Endothelial cell of umbilical vein (primary cell): ENCODE measurements around the gene TRAPPC6A. TPM values are rescaled to one million over a fixed set of nuclear protein-coding genes. Genes with fewer than 3 reads are reported as not detected.

Experiments
- BruUV-seq: library from RNA; stranded (reverse); fragments of 400-500 nt; replicated peaks from 2 replicates; lab custom pipeline; 2021; lab: Mats Ljungman, UMichigan
- CTCF ChIA-PET: fragments of 300-600, 350-600 bp; sonication (Branson Sonifier 250); formaldehyde crosslinking; loops from one replicate; lab custom pipeline; 2021; ENCODE audit warnings: antibody characterized with exemption, inconsistent platforms; lab: Charles Lee
- POLR2A ChIA-PET: fragments of 300-600, 350-600 bp; sonication (Branson Sonifier 250); formaldehyde crosslinking; loops from one replicate; lab custom pipeline; 2021; ENCODE audit warnings: antibody characterized with exemption, inconsistent platforms; lab: Charles Lee
- DNase-seq: peaks from one replicate; pipeline ENCODE4 v3.0.0-alpha.2; 2011; ENCODE audit warnings: low read depth, low spot score
- FAIRE-seq: peaks from 2 replicates; lab custom pipeline; 2011; peaks lifted over from hg19 to GRCh38; lab: Jason Lieb, UNC
- H2AFZ ChIP-seq: 2 replicates; pipeline ENCODE4 v1.6.0; 2012; ENCODE audit warnings: low read depth, low read length, control low read depth, inconsistent platforms
- H3K27ac ChIP-seq: 2 replicates; pipeline ENCODE4 v1.5.1; 2011; ENCODE audit warnings: low read depth, mild to moderate bottlenecking, control low read depth, low read length, moderate library complexity; ENCODE audit not compliant: insufficient read depth
- H3K27me3 ChIP-seq, 2 experiments: 2 replicates each; pipeline versions ENCODE4 v1.6.0 to v1.6.1; 2011; ENCODE audit warnings: low read length in 2 of 2, mixed read lengths in 1 of 2; ENCODE audit not compliant: control insufficient read depth in 2 of 2, insufficient read depth in 2 of 2
- H3K36me3 ChIP-seq, 2 experiments: 2 replicates in 1 of 2; 3 replicates in 1 of 2; pipeline ENCODE4 v1.5.1; 2011; ENCODE audit warnings: low read length in 2 of 2, mild to moderate bottlenecking in 1 of 2, moderate library complexity in 1 of 2; ENCODE audit not compliant: control insufficient read depth in 2 of 2, insufficient read depth in 2 of 2; ENCODE audit errors: extremely low read depth in 1 of 2
- H3K4me1 ChIP-seq: 3 replicates; pipeline ENCODE4 v1.5.1; 2011; ENCODE audit warnings: mild to moderate bottlenecking, low read length; ENCODE audit not compliant: control insufficient read depth, insufficient read depth; ENCODE audit errors: extremely low read depth
- H3K4me2 ChIP-seq: 2 replicates; pipeline ENCODE4 v1.6.1; 2011; ENCODE audit warnings: low read length, control low read depth, mixed read lengths; ENCODE audit not compliant: insufficient read depth
- H3K4me3 ChIP-seq, 3 experiments: fragments of 200-600 bp in 1 of 3; sonication (generic), shearing (Covaris generic) in 1 of 3; replicated peaks in 1 of 3; 2 replicates each; pipeline ENCODE4 v1.5.1; 2011 to 2016; ENCODE audit warnings: control low read depth in 3 of 3, low read length in 3 of 3, mild to moderate bottlenecking in 2 of 3, inconsistent platforms in 1 of 3, low read depth in 1 of 3, moderate library complexity in 1 of 3; ENCODE audit not compliant: insufficient read depth in 1 of 3
- H3K79me2 ChIP-seq: 2 replicates; pipeline ENCODE4 v1.6.0; 2012; ENCODE audit warnings: low read length, inconsistent platforms; ENCODE audit not compliant: control insufficient read depth, insufficient read depth
- H3K9ac ChIP-seq: replicated peaks from 2 replicates; pipeline ENCODE3; 2011; ENCODE audit warnings: low read length, control low read depth; ENCODE audit not compliant: insufficient read depth; ENCODE audit errors: extremely low read depth
- H3K9me1 ChIP-seq: replicated peaks from 3 replicates; pipeline ENCODE4 v1.6.0; 2011; ENCODE audit warnings: mild to moderate bottlenecking, low read length; ENCODE audit not compliant: control insufficient read depth, insufficient read depth; ENCODE audit errors: extremely low read depth
- H3K9me3 ChIP-seq: replicated peaks from 2 replicates; pipeline ENCODE4 v1.5.1; 2012; ENCODE audit warnings: low read length, inconsistent platforms; ENCODE audit not compliant: control insufficient read depth, insufficient read depth
- H4K20me1 ChIP-seq: replicated peaks from 2 replicates; pipeline ENCODE3; 2011; ENCODE audit warnings: mild to moderate bottlenecking, low read length; ENCODE audit not compliant: control insufficient read depth, insufficient read depth; ENCODE audit errors: extremely low read depth
- CTCF ChIP-seq, 2 donors: IDR thresholded peaks; 1 replicate in 1 of 2; 2 replicates in 1 of 2; pipeline ENCODE4 v1.5.1; 2011; ENCODE audit warnings: low read length in 2 of 2, mild to moderate bottlenecking in 2 of 2, moderate library complexity in 2 of 2, control low read depth in 1 of 2, inconsistent platforms in 1 of 2, low read depth in 1 of 2; ENCODE audit not compliant: insufficient read depth in 1 of 2; ENCODE audit errors: extremely low read depth in 1 of 2
- EZH2 ChIP-seq: IDR thresholded peaks from 2 replicates; pipeline ENCODE4 v1.6.1; 2012; ENCODE audit warnings: borderline replicate concordance, low read depth, mild to moderate bottlenecking, moderate library complexity, low read length, inconsistent platforms; ENCODE audit not compliant: severe bottlenecking
- FOS ChIP-seq: IDR thresholded peaks from 2 replicates; pipeline ENCODE4 v1.6.1; 2011; ENCODE audit warnings: mild to moderate bottlenecking, low read length, moderate library complexity, borderline replicate concordance; ENCODE audit not compliant: insufficient read depth
- GATA2 ChIP-seq: IDR thresholded peaks from 2 replicates; pipeline ENCODE4 v1.7.0; 2011; ENCODE audit warnings: low read depth, mild to moderate bottlenecking, moderate library complexity, mixed read lengths, low read length; ENCODE audit not compliant: insufficient read length, insufficient read depth
- JUN ChIP-seq: IDR thresholded peaks from 2 replicates; pipeline ENCODE4 v1.6.1; 2011; ENCODE audit warnings: borderline replicate concordance, low read depth; ENCODE audit not compliant: insufficient read length, insufficient read depth
- MAX ChIP-seq: IDR thresholded peaks from 2 replicates; pipeline ENCODE4 v1.6.1; 2011; ENCODE audit not compliant: insufficient read depth, insufficient read length
- MYC ChIP-seq: IDR thresholded peaks from one replicate; pipeline ENCODE4 v1.6.1; 2011; ENCODE audit warnings: mild to moderate bottlenecking, low read depth, low read length
- POLR2A ChIP-seq: IDR thresholded peaks from 2 replicates; pipeline ENCODE4 v1.6.1; 2012; ENCODE audit warnings: low read depth, mild to moderate bottlenecking, control low read depth, low read length
- POLR2AphosphoS5 ChIP-seq: IDR thresholded peaks from 2 replicates; pipeline ENCODE4 v1.6.1; 2012; ENCODE audit warnings: low read depth, mild to moderate bottlenecking, control low read depth, low read length, moderate library complexity; ENCODE audit not compliant: insufficient read depth
- dilution Hi-C: fragments of 300-500 bp; cut with MboI; formaldehyde crosslinking; loops from one replicate; pipeline ENCODE4 v1.15.0; 2019; ENCODE audit warnings: low sequenced_read_pairs; ENCODE audit not compliant: extremely low pct_ligation_motif_present
- intact Hi-C: fragments of 100-400 bp; cut with micrococcal nuclease; formaldehyde crosslinking; loops from one replicate; pipeline ENCODE4 v1.10.0; 2022
- polyA plus RNA-seq, 4 experiments: library from polyadenylated mRNA; depleted of rRNA in 3 of 4; stranded (reverse) in 3 of 4; unstranded in 1 of 4; fragments of >200 nt; gene quantifications; 2 replicates each; pipeline versions ENCODE4 v1.2.1 to v1.2.3, GENCODE V29; 2011 to 2012; ENCODE audit warnings: missing spikeins in 1 of 4
- total RNA-seq: library from RNA; stranded (reverse); gene quantifications from 2 replicates; pipeline ENCODE4 v1.2.3, GENCODE V29; 2021

The TRAPPC6A gene
- total and polyA plus RNA-seq, 2 donors (not counting 3 experiments of a cell fraction or from before 2014, with no cell fraction given), result 18.1 to 45.4 TPM

GRCh38 chr19:45146251-45146650 lies 31.8 kb downstream of the TRAPPC6A start:
- FAIRE-seq (no peak), DNase-seq (no peak)
- POLR2A ChIA-PET, result no interaction called here
- no peak overlapping the region for H3K9ac ChIP-seq
- no peaks in the 10 kb centered on the region for H3K9me1 ChIP-seq
- no peaks in the 10 kb centered on the region for H3K9me3 ChIP-seq
- H3K36me3 ChIP-seq, result peaks cover 2 to 17% of the 10 kb centered on the region in 2 experiments
- no peaks in the 10 kb centered on the region for H3K27me3 ChIP-seq
- no TSS peak for BruUV-seq
- no peak overlapping the region for H2AFZ ChIP-seq
- H3K4me3 ChIP-seq, result no peak overlapping the region
- H3K4me2 ChIP-seq, result no peak overlapping the region
- TF ChIP-seq JUN, result no peak
- no peak for TF ChIP-seq FOS
- no peak for TF ChIP-seq EZH2
- no peak for TF ChIP-seq MAX
- TF ChIP-seq POLR2A, result no peak
- TF ChIP-seq CTCF (IDR thresholded peaks at IDR 0.05; ENCODE audit: extremely low read depth in 1 of 2, insufficient read depth in 1 of 2, low read depth in 1 of 2, low read length in 2 of 2), result no peak
- TF ChIP-seq GATA2, result no peak
- no peak for TF ChIP-seq MYC
- no peak for TF ChIP-seq POLR2AphosphoS5
- dilution Hi-C loops, result no loop called here
- CTCF ChIA-PET, result no interaction called here
- no peaks in the 10 kb centered on the region for H3K4me1 ChIP-seq
- intact Hi-C loops, result no loop called here
- H4K20me1 ChIP-seq, result no peaks in the 10 kb centered on the region
- H3K27ac ChIP-seq, result no peak overlapping the region
- no peaks in the 10 kb centered on the region for H3K79me2 ChIP-seq
